Endothelial cell of umbilical vein (primary cell): ENCODE results near the gene ZDHHC14. TPM values are rescaled to one million over a fixed set of nuclear protein-coding genes. Genes with fewer than 3 reads are reported as not detected.

Experiments used
- BruUV-seq: library from RNA; stranded (reverse); fragments of 400-500 nt; replicated peaks from 2 replicates; lab custom pipeline; 2021; lab: Mats Ljungman, UMichigan
- CTCF ChIA-PET: fragments of 300-600, 350-600 bp; sonication (Branson Sonifier 250); formaldehyde crosslinking; loops from one replicate; lab custom pipeline; 2021; ENCODE audit warnings: antibody characterized with exemption, inconsistent platforms; lab: Charles Lee
- POLR2A ChIA-PET: fragments of 300-600, 350-600 bp; sonication (Branson Sonifier 250); formaldehyde crosslinking; loops from one replicate; lab custom pipeline; 2021; ENCODE audit warnings: antibody characterized with exemption, inconsistent platforms; lab: Charles Lee
- DNase-seq: peaks from one replicate; pipeline ENCODE4 v3.0.0-alpha.2; 2011; ENCODE audit warnings: low read depth, low spot score
- FAIRE-seq: peaks from 2 replicates; lab custom pipeline; 2011; peaks lifted over from hg19 to GRCh38; lab: Jason Lieb, UNC
- H2AFZ ChIP-seq: 2 replicates; pipeline ENCODE4 v1.6.0; 2012; ENCODE audit warnings: low read depth, low read length, control low read depth, inconsistent platforms
- H3K27ac ChIP-seq: 2 replicates; pipeline ENCODE4 v1.5.1; 2011; ENCODE audit warnings: low read depth, mild to moderate bottlenecking, control low read depth, low read length, moderate library complexity; ENCODE audit not compliant: insufficient read depth
- H3K27me3 ChIP-seq, 2 experiments: 2 replicates each; pipeline versions ENCODE4 v1.6.0 to v1.6.1; 2011; ENCODE audit warnings: low read length in 2 of 2, mixed read lengths in 1 of 2; ENCODE audit not compliant: control insufficient read depth in 2 of 2, insufficient read depth in 2 of 2
- H3K36me3 ChIP-seq, 2 experiments: 2 replicates in 1 of 2; 3 replicates in 1 of 2; pipeline ENCODE4 v1.5.1; 2011; ENCODE audit warnings: low read length in 2 of 2, mild to moderate bottlenecking in 1 of 2, moderate library complexity in 1 of 2; ENCODE audit not compliant: control insufficient read depth in 2 of 2, insufficient read depth in 2 of 2; ENCODE audit errors: extremely low read depth in 1 of 2
- H3K4me1 ChIP-seq: 3 replicates; pipeline ENCODE4 v1.5.1; 2011; ENCODE audit warnings: mild to moderate bottlenecking, low read length; ENCODE audit not compliant: control insufficient read depth, insufficient read depth; ENCODE audit errors: extremely low read depth
- H3K4me2 ChIP-seq: 2 replicates; pipeline ENCODE4 v1.6.1; 2011; ENCODE audit warnings: low read length, control low read depth, mixed read lengths; ENCODE audit not compliant: insufficient read depth
- H3K4me3 ChIP-seq, 3 experiments: fragments of 200-600 bp in 1 of 3; sonication (generic), shearing (Covaris generic) in 1 of 3; replicated peaks in 1 of 3; 2 replicates each; pipeline ENCODE4 v1.5.1; 2011 to 2016; ENCODE audit warnings: control low read depth in 3 of 3, low read length in 3 of 3, mild to moderate bottlenecking in 2 of 3, inconsistent platforms in 1 of 3, low read depth in 1 of 3, moderate library complexity in 1 of 3; ENCODE audit not compliant: insufficient read depth in 1 of 3
- H3K79me2 ChIP-seq: 2 replicates; pipeline ENCODE4 v1.6.0; 2012; ENCODE audit warnings: low read length, inconsistent platforms; ENCODE audit not compliant: control insufficient read depth, insufficient read depth
- H3K9ac ChIP-seq: replicated peaks from 2 replicates; pipeline ENCODE3; 2011; ENCODE audit warnings: low read length, control low read depth; ENCODE audit not compliant: insufficient read depth; ENCODE audit errors: extremely low read depth
- H3K9me1 ChIP-seq: replicated peaks from 3 replicates; pipeline ENCODE4 v1.6.0; 2011; ENCODE audit warnings: mild to moderate bottlenecking, low read length; ENCODE audit not compliant: control insufficient read depth, insufficient read depth; ENCODE audit errors: extremely low read depth
- H3K9me3 ChIP-seq: replicated peaks from 2 replicates; pipeline ENCODE4 v1.5.1; 2012; ENCODE audit warnings: low read length, inconsistent platforms; ENCODE audit not compliant: control insufficient read depth, insufficient read depth
- H4K20me1 ChIP-seq: replicated peaks from 2 replicates; pipeline ENCODE3; 2011; ENCODE audit warnings: mild to moderate bottlenecking, low read length; ENCODE audit not compliant: control insufficient read depth, insufficient read depth; ENCODE audit errors: extremely low read depth
- EZH2 ChIP-seq: IDR thresholded peaks from 2 replicates; pipeline ENCODE4 v1.6.1; 2012; ENCODE audit warnings: borderline replicate concordance, low read depth, mild to moderate bottlenecking, moderate library complexity, low read length, inconsistent platforms; ENCODE audit not compliant: severe bottlenecking
- FOS ChIP-seq: IDR thresholded peaks from 2 replicates; pipeline ENCODE4 v1.6.1; 2011; ENCODE audit warnings: mild to moderate bottlenecking, low read length, moderate library complexity, borderline replicate concordance; ENCODE audit not compliant: insufficient read depth
- GATA2 ChIP-seq: IDR thresholded peaks from 2 replicates; pipeline ENCODE4 v1.7.0; 2011; ENCODE audit warnings: low read depth, mild to moderate bottlenecking, moderate library complexity, mixed read lengths, low read length; ENCODE audit not compliant: insufficient read length, insufficient read depth
- JUN ChIP-seq: IDR thresholded peaks from 2 replicates; pipeline ENCODE4 v1.6.1; 2011; ENCODE audit warnings: borderline replicate concordance, low read depth; ENCODE audit not compliant: insufficient read length, insufficient read depth
- MYC ChIP-seq: IDR thresholded peaks from one replicate; pipeline ENCODE4 v1.6.1; 2011; ENCODE audit warnings: mild to moderate bottlenecking, low read depth, low read length
- POLR2A ChIP-seq: IDR thresholded peaks from 2 replicates; pipeline ENCODE4 v1.6.1; 2012; ENCODE audit warnings: low read depth, mild to moderate bottlenecking, control low read depth, low read length
- POLR2AphosphoS5 ChIP-seq: IDR thresholded peaks from 2 replicates; pipeline ENCODE4 v1.6.1; 2012; ENCODE audit warnings: low read depth, mild to moderate bottlenecking, control low read depth, low read length, moderate library complexity; ENCODE audit not compliant: insufficient read depth
- dilution Hi-C: fragments of 300-500 bp; cut with MboI; formaldehyde crosslinking; loops from one replicate; pipeline ENCODE4 v1.15.0; 2019; ENCODE audit warnings: low sequenced_read_pairs; ENCODE audit not compliant: extremely low pct_ligation_motif_present
- intact Hi-C: fragments of 100-400 bp; cut with micrococcal nuclease; formaldehyde crosslinking; loops from one replicate; pipeline ENCODE4 v1.10.0; 2022
- polyA plus RNA-seq, 4 experiments: library from polyadenylated mRNA; depleted of rRNA in 3 of 4; stranded (reverse) in 3 of 4; unstranded in 1 of 4; fragments of >200 nt; gene quantifications; 2 replicates each; pipeline versions ENCODE4 v1.2.1 to v1.2.3, GENCODE V29; 2011 to 2012; ENCODE audit warnings: missing spikeins in 1 of 4
- total RNA-seq: library from RNA; stranded (reverse); gene quantifications from 2 replicates; pipeline ENCODE4 v1.2.3, GENCODE V29; 2021
- TF ChIP-seq, protein P1 (sequence below), 2 donors: IDR thresholded peaks; 1 replicate in 1 of 2; 2 replicates in 1 of 2; pipeline ENCODE4 v1.5.1; 2011; ENCODE audit warnings: low read length in 2 of 2, mild to moderate bottlenecking in 2 of 2, moderate library complexity in 2 of 2, control low read depth in 1 of 2, inconsistent platforms in 1 of 2, low read depth in 1 of 2; ENCODE audit not compliant: insufficient read depth in 1 of 2; ENCODE audit errors: extremely low read depth in 1 of 2
- TF ChIP-seq, protein P2 (sequence below): IDR thresholded peaks from 2 replicates; pipeline ENCODE4 v1.6.1; 2011; ENCODE audit not compliant: insufficient read depth, insufficient read length

The ZDHHC14 gene
- total and polyA plus RNA-seq, 2 donors (not counting 3 experiments of a cell fraction or from before 2014, with no cell fraction given), result 23.0 to 25.6 TPM

GRCh38 chr6:157685596-157686280, 304.7 kb downstream of the ZDHHC14 start:
- H4K20me1 ChIP-seq, result no peaks in the 10 kb centered on the region
- TF ChIP-seq JUN (no peak), POLR2AphosphoS5 (no peak), GATA2 (no peak), POLR2A (no peak), MYC (no peak), EZH2 (no peak), FOS (no peak)
- TF ChIP-seq, protein P1, sequence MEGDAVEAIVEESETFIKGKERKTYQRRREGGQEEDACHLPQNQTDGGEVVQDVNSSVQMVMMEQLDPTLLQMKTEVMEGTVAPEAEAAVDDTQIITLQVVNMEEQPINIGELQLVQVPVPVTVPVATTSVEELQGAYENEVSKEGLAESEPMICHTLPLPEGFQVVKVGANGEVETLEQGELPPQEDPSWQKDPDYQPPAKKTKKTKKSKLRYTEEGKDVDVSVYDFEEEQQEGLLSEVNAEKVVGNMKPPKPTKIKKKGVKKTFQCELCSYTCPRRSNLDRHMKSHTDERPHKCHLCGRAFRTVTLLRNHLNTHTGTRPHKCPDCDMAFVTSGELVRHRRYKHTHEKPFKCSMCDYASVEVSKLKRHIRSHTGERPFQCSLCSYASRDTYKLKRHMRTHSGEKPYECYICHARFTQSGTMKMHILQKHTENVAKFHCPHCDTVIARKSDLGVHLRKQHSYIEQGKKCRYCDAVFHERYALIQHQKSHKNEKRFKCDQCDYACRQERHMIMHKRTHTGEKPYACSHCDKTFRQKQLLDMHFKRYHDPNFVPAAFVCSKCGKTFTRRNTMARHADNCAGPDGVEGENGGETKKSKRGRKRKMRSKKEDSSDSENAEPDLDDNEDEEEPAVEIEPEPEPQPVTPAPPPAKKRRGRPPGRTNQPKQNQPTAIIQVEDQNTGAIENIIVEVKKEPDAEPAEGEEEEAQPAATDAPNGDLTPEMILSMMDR (IDR thresholded peaks at IDR 0.05; ENCODE audit: extremely low read depth in 1 of 2, insufficient read depth in 1 of 2, low read depth in 1 of 2, low read length in 2 of 2), result no peak
- TF ChIP-seq, protein P2, sequence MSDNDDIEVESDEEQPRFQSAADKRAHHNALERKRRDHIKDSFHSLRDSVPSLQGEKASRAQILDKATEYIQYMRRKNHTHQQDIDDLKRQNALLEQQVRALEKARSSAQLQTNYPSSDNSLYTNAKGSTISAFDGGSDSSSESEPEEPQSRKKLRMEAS, result no peak
- no peaks in the 10 kb centered on the region for H3K9me1 ChIP-seq
- no peak overlapping the region for H3K4me2 ChIP-seq
- DNase-seq (no peak), FAIRE-seq (no peak)
- CTCF ChIA-PET, result no interaction called here
- BruUV-seq, result no TSS peak
- H3K27ac ChIP-seq, result no peak overlapping the region
- H3K9me3 ChIP-seq, result no peaks in the 10 kb centered on the region
- no peak overlapping the region for H3K9ac ChIP-seq
- intact Hi-C loops, result no loop called here
- H3K4me1 ChIP-seq, result no peaks in the 10 kb centered on the region
- H2AFZ ChIP-seq, result no peak overlapping the region
- no peak overlapping the region for H3K4me3 ChIP-seq
- POLR2A ChIA-PET, result no interaction called here
- no peaks in the 10 kb centered on the region for H3K36me3 ChIP-seq
- peaks cover 0 to 4% of the 10 kb centered on the region in 2 experiments for H3K27me3 ChIP-seq
- dilution Hi-C loops, result no loop called here
- H3K79me2 ChIP-seq, result no peaks in the 10 kb centered on the region
